ENCODE results near the gene LY6G6D.
A peak's percentile ranks its signal among the peaks of the same experiment; 100 is the strongest.

Gene LY6G6D

GRCh38 chr6:31720196-31720770 is 5.1 kb downstream of the LY6G6D start:
- no peak for DNase-seq (ENCODE audit: low read depth)

- DNase-seq (ENCODE audit: low read depth): no peak
Measured at GRCh38 chr6:31721351-31722020, 6.3 kb downstream of the LY6G6D start, which contains the start of gene LY6G6C. Gene LY6G6C (minus strand): TSS chr6:31721746. CDS start chr6:31721679, 67 bp downstream.

- DNase-seq (ENCODE audit: low read depth): no peak
Measured at GRCh38 chr6:31722173-31722572, 7.0 kb downstream of the LY6G6D start.

GRCh38 chr6:31723245-31723979 is 8.3 kb downstream of the LY6G6D start, which contains the start of gene MPIG6B:
Gene MPIG6B (plus strand): TSS chr6:31723373. CDS start chr6:31723384, 11 bp downstream.
- DNase-seq (ENCODE audit: low read depth): no peak

GRCh38 chr6:31723980-31724691 is 9.0 kb downstream of the LY6G6D start:
- DNase-seq (ENCODE audit: low read depth): no peak

- no peak for DNase-seq (ENCODE audit: low read depth)
Measured at GRCh38 chr6:31725502-31726350, 10.6 kb downstream of the LY6G6D start.

- DNase-seq (ENCODE audit: low read depth): no peak
Measured at GRCh38 chr6:31727034-31727716, 12.0 kb downstream of the LY6G6D start.

- DNase-seq (ENCODE audit: low read depth): no peak
Measured at GRCh38 chr6:31727717-31728671, 12.8 kb downstream of the LY6G6D start.

- no peak for DNase-seq (ENCODE audit: low read depth)
Measured at GRCh38 chr6:31728767-31729514, 13.8 kb downstream of the LY6G6D start, which contains the start of gene DDAH2. Gene DDAH2 (minus strand): TSS chr6:31729299. CDS start chr6:31729161, 138 bp downstream.

GRCh38 chr6:31729515-31729978 is 14.4 kb downstream of the LY6G6D start:
- peak; percentile 46 for DNase-seq (ENCODE audit: low read depth)

GRCh38 chr6:31729979-31730630 is 15.0 kb downstream of the LY6G6D start:
- DNase-seq (ENCODE audit: low read depth): no peak

GRCh38 chr6:31730631-31731086 is 15.5 kb downstream of the LY6G6D start:
- DNase-seq (ENCODE audit: low read depth): no peak

GRCh38 chr6:31732029-31732428 is 16.9 kb downstream of the LY6G6D start:
- no peak for DNase-seq (ENCODE audit: low read depth)

GRCh38 chr6:31733734-31734133 is 18.6 kb downstream of the LY6G6D start:
- DNase-seq (ENCODE audit: low read depth): no peak

- DNase-seq (ENCODE audit: low read depth): no peak
Measured at GRCh38 chr6:31734247-31734820, 19.2 kb downstream of the LY6G6D start.

GRCh38 chr6:31734821-31735406 is 19.8 kb downstream of the LY6G6D start:
- no peak for DNase-seq (ENCODE audit: low read depth)

Measured in non-pigmented ciliary epithelial cell (primary cell).